NCI-H2227 (cell line): ENCODE data around the gene REXO1.

Source experiments
- DNase-seq: peaks from one replicate; lab custom pipeline; 2025; ENCODE audit not compliant: unreplicated experiment; lab: John Stamatoyannopoulos, UW

REXO1 gene

GRCh38 chr19:1851654-1852580 is 3.6 kb upstream of the REXO1 start:
- DNase-seq = no peak

- no peak for DNase-seq
Observed at GRCh38 chr19:1850809-1851653, 2.7 kb upstream of the REXO1 start.

- DNase-seq = no peak
Observed at GRCh38 chr19:1849886-1850398, 1.7 kb upstream of the REXO1 start.

GRCh38 chr19:1849132-1849474 is 820 bp upstream of the REXO1 start:
- no peak for DNase-seq

GRCh38 chr19:1847684-1848398 is 442 bp downstream of the REXO1 start:
- DNase-seq = peak; percentile 35

- DNase-seq = no peak
Observed at GRCh38 chr19:1847348-1847683, 967 bp downstream of the REXO1 start.

- no peak for DNase-seq
Observed at GRCh38 chr19:1846517-1847204, 1.6 kb downstream of the REXO1 start.

- DNase-seq = no peak
Observed at GRCh38 chr19:1845642-1846041, 2.6 kb downstream of the REXO1 start.

GRCh38 chr19:1845125-1845515 is 3.2 kb downstream of the REXO1 start:
- DNase-seq = no peak

- no peak for DNase-seq
Observed at GRCh38 chr19:1844513-1845124, 3.7 kb downstream of the REXO1 start.

- no peak for DNase-seq
Observed at GRCh38 chr19:1843646-1844394, 4.5 kb downstream of the REXO1 start.

GRCh38 chr19:1843116-1843515 is 5.2 kb downstream of the REXO1 start:
- DNase-seq = no peak

GRCh38 chr19:1841209-1841924 is 6.9 kb downstream of the REXO1 start:
- no peak for DNase-seq

GRCh38 chr19:1840541-1841115 is 7.7 kb downstream of the REXO1 start:
- DNase-seq = no peak

- no peak for DNase-seq
Observed at GRCh38 chr19:1839658-1840540, 8.4 kb downstream of the REXO1 start.

- peak; percentile 49 for DNase-seq
Observed at GRCh38 chr19:1837625-1838105, 10.6 kb downstream of the REXO1 start.

- no peak for DNase-seq
Observed at GRCh38 chr19:1837222-1837565, 11.1 kb downstream of the REXO1 start.
